SU-DHL-6 (cell line): ENCODE data around the gene C10orf53.

Experiments used
- EZH2phosphoT487 ChIP-seq: fragments of 200-600 bp; sonication (generic), shearing (Covaris generic); conservative IDR thresholded peaks from 2 replicates; pipeline ENCODE4 v1.6.1; 2018; ENCODE audit warnings: mild to moderate bottlenecking, antibody characterized with exemption, low read length, moderate library complexity, mixed read lengths
- TF ChIP-seq, protein P1 (sequence below): fragments of 200-600 bp; sonication (generic); IDR thresholded peaks from one replicate; pipeline ENCODE4 v1.5.1; 2017; ENCODE audit warnings: antibody characterized with exemption, mild to moderate bottlenecking, low read length, moderate library complexity; ENCODE audit not compliant: insufficient read depth, poor library complexity, severe bottlenecking

- TF ChIP-seq, protein P1, sequence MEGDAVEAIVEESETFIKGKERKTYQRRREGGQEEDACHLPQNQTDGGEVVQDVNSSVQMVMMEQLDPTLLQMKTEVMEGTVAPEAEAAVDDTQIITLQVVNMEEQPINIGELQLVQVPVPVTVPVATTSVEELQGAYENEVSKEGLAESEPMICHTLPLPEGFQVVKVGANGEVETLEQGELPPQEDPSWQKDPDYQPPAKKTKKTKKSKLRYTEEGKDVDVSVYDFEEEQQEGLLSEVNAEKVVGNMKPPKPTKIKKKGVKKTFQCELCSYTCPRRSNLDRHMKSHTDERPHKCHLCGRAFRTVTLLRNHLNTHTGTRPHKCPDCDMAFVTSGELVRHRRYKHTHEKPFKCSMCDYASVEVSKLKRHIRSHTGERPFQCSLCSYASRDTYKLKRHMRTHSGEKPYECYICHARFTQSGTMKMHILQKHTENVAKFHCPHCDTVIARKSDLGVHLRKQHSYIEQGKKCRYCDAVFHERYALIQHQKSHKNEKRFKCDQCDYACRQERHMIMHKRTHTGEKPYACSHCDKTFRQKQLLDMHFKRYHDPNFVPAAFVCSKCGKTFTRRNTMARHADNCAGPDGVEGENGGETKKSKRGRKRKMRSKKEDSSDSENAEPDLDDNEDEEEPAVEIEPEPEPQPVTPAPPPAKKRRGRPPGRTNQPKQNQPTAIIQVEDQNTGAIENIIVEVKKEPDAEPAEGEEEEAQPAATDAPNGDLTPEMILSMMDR, result no peak
- TF ChIP-seq EZH2phosphoT487, result no peak
Measured at GRCh38 chr10:49726593-49726992, 47.1 kb downstream of the C10orf53 start.
